H9 (cell line): Measurements from ENCODE around the gene PDE4A. TPM values are rescaled to one million over a fixed set of nuclear protein-coding genes. Genes with fewer than 3 reads are reported as not detected.

Source experiments
- DNase-seq: peaks from one replicate; pipeline ENCODE4 v3.0.0-alpha.2; 2017
- H2AFZ ChIP-seq: one replicate; pipeline ENCODE4 v1.6.1; 2013; ENCODE audit warnings: mild to moderate bottlenecking, low read length, control low read depth, moderate library complexity
- H2AK5ac ChIP-seq: 2 replicates; pipeline ENCODE4 v1.6.1; 2013; ENCODE audit warnings: low read length, control low read depth, mixed read lengths; ENCODE audit not compliant: insufficient read length
- H2BK120ac ChIP-seq: one replicate; pipeline ENCODE4 v1.6.1; 2013; ENCODE audit warnings: low read depth, mild to moderate bottlenecking, low read length, control low read depth, inconsistent platforms; ENCODE audit not compliant: poor library complexity, severe bottlenecking
- H2BK12ac ChIP-seq: 2 replicates; pipeline ENCODE4 v1.6.1; 2013; ENCODE audit warnings: low read length, control low read depth, mixed read lengths, low read depth; ENCODE audit not compliant: insufficient read length
- H2BK15ac ChIP-seq: 2 replicates; pipeline ENCODE4 v1.6.1; 2013; ENCODE audit warnings: low read depth, low read length, control low read depth
- H2BK20ac ChIP-seq: one replicate; pipeline ENCODE4 v1.6.1; 2013; ENCODE audit warnings: low read depth, mild to moderate bottlenecking, low read length, control low read depth, inconsistent platforms; ENCODE audit not compliant: poor library complexity, severe bottlenecking
- H2BK5ac ChIP-seq: 2 replicates; pipeline ENCODE4 v1.6.1; 2013; ENCODE audit warnings: low read length, control low read depth, mixed read lengths; ENCODE audit not compliant: insufficient read length
- H3K14ac ChIP-seq: 2 replicates; pipeline ENCODE4 v1.6.1; 2013; ENCODE audit warnings: low read length, control low read depth; ENCODE audit not compliant: insufficient read depth
- H3K18ac ChIP-seq: 2 replicates; pipeline ENCODE4 v1.6.1; 2013; ENCODE audit warnings: low read depth, mild to moderate bottlenecking, mixed read lengths, low read length, control low read depth; ENCODE audit not compliant: insufficient read length
- H3K23ac ChIP-seq: 2 replicates; pipeline ENCODE4 v1.6.1; 2013; ENCODE audit warnings: low read length, control low read depth, mixed read lengths, low read depth; ENCODE audit not compliant: insufficient read length
- H3K23me2 ChIP-seq: 2 replicates; pipeline ENCODE4 v1.6.1; 2013; ENCODE audit warnings: low read depth, mild to moderate bottlenecking, mixed read lengths, low read length, control low read depth; ENCODE audit not compliant: insufficient read length, poor library complexity, severe bottlenecking
- H3K27ac ChIP-seq: 2 replicates; pipeline ENCODE4 v1.5.1; 2013; ENCODE audit warnings: low read length, control low read depth, mixed read lengths, low read depth; ENCODE audit not compliant: insufficient read length
- H3K27me3 ChIP-seq: 2 replicates; pipeline ENCODE4 v1.6.1; 2013; ENCODE audit warnings: low read length, control low read depth, inconsistent platforms; ENCODE audit not compliant: insufficient read depth
- H3K4ac ChIP-seq: 2 replicates; pipeline ENCODE4 v1.6.1; 2013; ENCODE audit warnings: low read depth, mild to moderate bottlenecking, control low read depth, inconsistent platforms, low read length, moderate library complexity
- H3K4me1 ChIP-seq: 2 replicates; pipeline ENCODE4 v1.6.1; 2013; ENCODE audit warnings: low read length, control low read depth, inconsistent platforms; ENCODE audit not compliant: insufficient read depth
- H3K4me2 ChIP-seq: 2 replicates; pipeline ENCODE4 v1.6.1; 2013; ENCODE audit warnings: low read length, control low read depth, mixed read lengths; ENCODE audit not compliant: insufficient read length, insufficient read depth
- H3K56ac ChIP-seq: 2 replicates; pipeline ENCODE4 v1.6.1; 2013; ENCODE audit warnings: low read depth, mild to moderate bottlenecking, mixed read lengths, low read length, control low read depth; ENCODE audit not compliant: insufficient read length
- H3K79me1 ChIP-seq: 2 replicates; pipeline ENCODE4 v1.6.1; 2013; ENCODE audit warnings: low read depth, mild to moderate bottlenecking, moderate library complexity, low read length, control low read depth, inconsistent platforms; ENCODE audit not compliant: insufficient read depth, poor library complexity, severe bottlenecking
- H3K79me2 ChIP-seq: 2 replicates; pipeline ENCODE4 v1.6.1; 2013; ENCODE audit warnings: low read length, control low read depth, inconsistent platforms; ENCODE audit not compliant: insufficient read depth
- H3K9ac ChIP-seq: 2 replicates; pipeline ENCODE4 v1.6.1; 2013; ENCODE audit warnings: low read length, control low read depth, mixed read lengths; ENCODE audit not compliant: insufficient read length; ENCODE audit errors: extremely low read depth
- H3K9me3 ChIP-seq: one replicate; pipeline ENCODE4 v1.6.1; 2013; ENCODE audit warnings: low read depth, low read length, inconsistent platforms; ENCODE audit not compliant: control insufficient read depth
- H3T11ph ChIP-seq: one replicate; pipeline ENCODE4 v1.6.1; 2013; ENCODE audit warnings: mild to moderate bottlenecking, low read length, control low read depth, inconsistent platforms
- H4K20me1 ChIP-seq: one replicate; pipeline ENCODE4 v1.6.1; 2013; ENCODE audit not compliant: control insufficient read depth, insufficient read length, insufficient read depth
- H4K5ac ChIP-seq: 2 replicates; pipeline ENCODE4 v1.6.1; 2013; ENCODE audit warnings: low read depth, mild to moderate bottlenecking, mixed read lengths, low read length, control low read depth; ENCODE audit not compliant: insufficient read length
- H4K8ac ChIP-seq: replicated peaks from 2 replicates; pipeline ENCODE4 v1.6.1; 2013; ENCODE audit warnings: low read length, control low read depth, mixed read lengths, low read depth; ENCODE audit not compliant: insufficient read length
- H4K91ac ChIP-seq: 2 replicates; pipeline ENCODE4 v1.6.1; 2013; ENCODE audit warnings: low read depth, mild to moderate bottlenecking, moderate library complexity, mixed read lengths, low read length, control low read depth; ENCODE audit not compliant: insufficient read length
- H3K27ac Mint-ChIP-seq, 3 experiments: 2 replicates in 2 of 3; 3 replicates in 1 of 3; pipeline ENCODE4 v1.8.0; 2020 to 2021; ENCODE audit warnings: mixed read lengths in 3 of 3, mild to moderate bottlenecking in 1 of 3, moderate library complexity in 1 of 3
- H3K27me3 Mint-ChIP-seq: 2 replicates; pipeline ENCODE4 v1.8.0; 2021; ENCODE audit warnings: low read depth, mild to moderate bottlenecking, moderate library complexity, mixed read lengths
- H3K36me3 Mint-ChIP-seq, 3 experiments: 2 replicates in 2 of 3; 3 replicates in 1 of 3; pipeline ENCODE4 v1.8.0; 2020 to 2021; ENCODE audit warnings: low read depth in 3 of 3, mixed read lengths in 3 of 3; ENCODE audit not compliant: insufficient read depth in 1 of 3
- H3K4me1 Mint-ChIP-seq, 2 experiments: 2 replicates each; pipeline ENCODE4 v1.8.0; 2020; ENCODE audit warnings: mixed read lengths in 2 of 2
- H3K4me3 Mint-ChIP-seq, 2 experiments: 2 replicates in 1 of 2; 3 replicates in 1 of 2; pipeline ENCODE4 v1.8.0; 2020 to 2021; ENCODE audit warnings: mild to moderate bottlenecking in 2 of 2, mixed read lengths in 2 of 2, moderate library complexity in 1 of 2
- H3K9me3 Mint-ChIP-seq, 2 experiments: 2 replicates in 1 of 2; 3 replicates in 1 of 2; pipeline ENCODE4 v1.8.0; 2020; ENCODE audit warnings: mild to moderate bottlenecking in 2 of 2, mixed read lengths in 2 of 2, moderate library complexity in 1 of 2
- CTCF ChIP-seq: fragments of 200-600 bp; sonication (generic); conservative IDR thresholded peaks from 3 replicates; pipeline ENCODE4 v1.8.0; 2021; ENCODE audit warnings: antibody characterized with exemption, mild to moderate bottlenecking
- WGBS: extraction: QIAGEN DNeasy Blood & Tissue Kit; methylation state at CpG from one replicate; pipeline ENCODE4 v1.1.7; 2013; ENCODE audit warnings: missing lambda C conversion rate, low lambda C conversion rate, mixed read lengths; ENCODE audit not compliant: insufficient read length; ENCODE audit errors: extremely low coverage; 5-methylcytosine and 5-hydroxymethylcytosine counted together
- total RNA-seq: library from RNA; stranded (reverse); gene quantifications from 2 replicates; pipeline ENCODE4 v1.2.1, GENCODE V29; 2021

The PDE4A gene
- total RNA-seq, 1 experiment from 2014 or later = 8.5 TPM

GRCh38 chr19:10393137-10393536 is 27.2 kb upstream of the PDE4A start:
- WGBS = no CpG with 5 or more reads among the region's 24 CpGs
- no peak overlapping the region for H3K14ac ChIP-seq
- H4K91ac ChIP-seq = no peak overlapping the region
- no peak overlapping the region for H2BK120ac ChIP-seq
- peaks cover 3% of the 10 kb centered on the region for H3K23me2 ChIP-seq
- no peaks in the 10 kb centered on the region for H3K79me1 ChIP-seq
- no peak overlapping the region for H2BK5ac ChIP-seq
- H3K9ac ChIP-seq = no peak overlapping the region
- no peaks in the 10 kb centered on the region for H3K79me2 ChIP-seq
- H4K5ac ChIP-seq = no peak overlapping the region
- H3K4me1 ChIP-seq = no peaks in the 10 kb centered on the region
- no peak overlapping the region for H4K8ac ChIP-seq
- H2BK15ac ChIP-seq = no peak overlapping the region
- H3K18ac ChIP-seq = no peak overlapping the region
- H3K56ac ChIP-seq = no peak overlapping the region
- Mint-ChIP-seq H3K4me1 (peaks cover 8 to 9% of the 10 kb centered on the region in 2 experiments; a peak in 3 of 4 replicates), H3K27ac (no peak overlapping the region), H3K36me3 (peaks cover 33 to 65% (median 56%) of the 10 kb centered on the region in 3 experiments; a peak in 6 of 7 replicates), H3K27me3 (peaks cover 2% of the 10 kb centered on the region; the same call in 1 of the 2 replicates), H3K4me3 (no peak overlapping the region), H3K9me3 (no peaks in the 10 kb centered on the region)
- no peaks in the 10 kb centered on the region for H4K20me1 ChIP-seq
- TF ChIP-seq CTCF = no peak
- DNase-seq = no peak
- no peaks in the 10 kb centered on the region for H3K27me3 ChIP-seq
- H3K9me3 ChIP-seq = no peaks in the 10 kb centered on the region
- H3K4ac ChIP-seq = no peak overlapping the region
- H3K4me2 ChIP-seq = no peak overlapping the region
- no peak overlapping the region for H3K23ac ChIP-seq
- H2BK20ac ChIP-seq = no peak overlapping the region
- no peak overlapping the region for H3K27ac ChIP-seq
- H2AFZ ChIP-seq = no peak overlapping the region
- no peak overlapping the region for H2AK5ac ChIP-seq
- H2BK12ac ChIP-seq = no peak overlapping the region
- no peak overlapping the region for H3T11ph ChIP-seq
